ENCODE results near the gene IRX3. TPM values are rescaled to one million over a fixed set of nuclear protein-coding genes. Genes with fewer than 3 reads are reported as not detected.

Gene IRX3
- total and polyA plus RNA-seq, 10 of the 15 experiments (the other 5 are each of a cell fraction or from before 2014, with no cell fraction given) = 0.05 TPM; not detected in 9

DNA sequence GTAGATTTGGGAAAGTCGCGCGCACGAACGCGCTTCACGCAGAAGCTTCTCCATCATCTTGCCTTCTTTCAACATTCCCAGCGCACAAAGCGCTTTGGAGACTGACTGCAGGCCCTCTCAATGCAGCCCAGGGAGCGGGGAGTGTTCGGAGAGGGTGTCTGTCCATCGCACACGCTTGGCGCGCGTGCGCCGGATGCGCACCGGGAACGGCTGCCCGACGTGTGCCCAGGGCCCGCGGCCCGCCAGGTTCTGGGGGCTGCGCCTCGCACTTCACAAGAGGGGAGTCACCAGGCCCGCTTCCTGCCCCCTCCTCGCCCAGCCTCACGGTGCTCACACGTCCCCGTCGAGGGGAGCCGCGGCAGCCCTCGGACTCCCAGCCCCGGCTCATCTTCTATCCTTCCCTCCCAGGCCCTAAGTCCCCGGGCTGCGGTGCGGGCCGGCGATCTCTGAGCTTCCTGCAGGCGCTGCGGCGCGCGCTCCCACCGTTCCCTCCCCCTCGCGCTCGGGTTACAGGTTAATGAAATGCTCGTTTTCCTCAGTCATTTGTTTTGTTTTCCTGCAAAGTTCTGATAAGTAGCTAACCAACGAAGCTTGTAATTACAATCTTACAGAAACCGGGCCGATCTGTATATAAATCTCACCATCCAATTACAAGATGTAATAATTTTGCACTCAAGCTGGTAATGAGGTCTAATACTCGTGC, 2.8 kb upstream of the IRX3 start (continued):
- TF ChIP-seq, protein P1, sequence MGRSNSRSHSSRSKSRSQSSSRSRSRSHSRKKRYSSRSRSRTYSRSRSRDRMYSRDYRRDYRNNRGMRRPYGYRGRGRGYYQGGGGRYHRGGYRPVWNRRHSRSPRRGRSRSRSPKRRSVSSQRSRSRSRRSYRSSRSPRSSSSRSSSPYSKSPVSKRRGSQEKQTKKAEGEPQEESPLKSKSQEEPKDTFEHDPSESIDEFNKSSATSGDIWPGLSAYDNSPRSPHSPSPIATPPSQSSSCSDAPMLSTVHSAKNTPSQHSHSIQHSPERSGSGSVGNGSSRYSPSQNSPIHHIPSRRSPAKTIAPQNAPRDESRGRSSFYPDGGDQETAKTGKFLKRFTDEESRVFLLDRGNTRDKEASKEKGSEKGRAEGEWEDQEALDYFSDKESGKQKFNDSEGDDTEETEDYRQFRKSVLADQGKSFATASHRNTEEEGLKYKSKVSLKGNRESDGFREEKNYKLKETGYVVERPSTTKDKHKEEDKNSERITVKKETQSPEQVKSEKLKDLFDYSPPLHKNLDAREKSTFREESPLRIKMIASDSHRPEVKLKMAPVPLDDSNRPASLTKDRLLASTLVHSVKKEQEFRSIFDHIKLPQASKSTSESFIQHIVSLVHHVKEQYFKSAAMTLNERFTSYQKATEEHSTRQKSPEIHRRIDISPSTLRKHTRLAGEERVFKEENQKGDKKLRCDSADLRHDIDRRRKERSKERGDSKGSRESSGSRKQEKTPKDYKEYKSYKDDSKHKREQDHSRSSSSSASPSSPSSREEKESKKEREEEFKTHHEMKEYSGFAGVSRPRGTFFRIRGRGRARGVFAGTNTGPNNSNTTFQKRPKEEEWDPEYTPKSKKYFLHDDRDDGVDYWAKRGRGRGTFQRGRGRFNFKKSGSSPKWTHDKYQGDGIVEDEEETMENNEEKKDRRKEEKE (IDR thresholded peaks at IDR 0.05) = no peak

DNA sequence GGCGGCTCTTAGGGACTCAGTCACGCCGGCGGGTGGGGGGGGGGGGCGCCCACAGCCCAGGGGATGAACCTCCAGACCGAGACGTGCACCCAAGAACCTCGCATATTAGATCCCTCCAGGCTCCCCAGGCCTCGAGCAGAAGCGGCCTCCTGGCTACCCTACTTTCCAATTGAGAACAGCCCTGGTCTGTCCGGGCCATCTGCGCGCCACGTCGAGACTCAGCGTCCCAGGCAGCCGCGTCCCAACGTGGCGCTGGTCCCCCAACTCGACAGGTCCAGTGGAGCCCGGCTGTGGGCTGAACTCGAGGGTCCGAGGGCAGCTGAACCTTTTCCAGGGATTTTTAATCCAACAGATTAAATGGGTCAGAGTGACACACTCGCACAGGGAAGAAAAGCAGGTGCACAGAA, 2.3 kb upstream of the IRX3 start:
- POLR2A ChIA-PET = no interaction called here

More for the DNA sequence above, 2.3 kb upstream of the IRX3 start:
- Histone ChIP-seq H3K4me3 (no peak overlapping the region), H3K27me3 (replicated peaks in 1 of 2; ENCODE audit: control insufficient read depth in 2 of 2, insufficient read depth in 2 of 2, low read length in 1 of 2) (peaks cover 1 to 7% of the 10 kb centered on the region in 2 experiments), H3K9me3 (replicated peaks; ENCODE audit: control insufficient read depth, insufficient read depth, low read length) (no peaks in the 10 kb centered on the region; the same call in 2 of the 3 replicates), H3K9ac (ENCODE audit: control insufficient read depth, insufficient read depth, low read length) (no peak overlapping the region), H3K79me2 (ENCODE audit: control insufficient read depth, insufficient read depth, low read length) (no peaks in the 10 kb centered on the region), H3K27ac (ENCODE audit: control insufficient read depth, insufficient read depth) (no peak overlapping the region), H3K4me1 (ENCODE audit: control insufficient read depth, insufficient read depth, low read length) (no peaks in the 10 kb centered on the region), H2AFZ (ENCODE audit: control insufficient read depth, low read depth, low read length) (no peak overlapping the region), H4K20me1 (ENCODE audit: control insufficient read depth, insufficient read depth) (no peaks in the 10 kb centered on the region), H3K36me3 (ENCODE audit: control insufficient read depth in 2 of 2, insufficient read depth in 2 of 2, low read length in 1 of 2) (no peaks in the 10 kb centered on the region), H3K4me2 (ENCODE audit: control insufficient read depth, insufficient read depth) (no peak overlapping the region)
- DNase-seq (ENCODE audit: low read depth, low spot score) = no peak
- in situ Hi-C loops (cut with MboI) = no loop called here
- WGBS (ENCODE audit: insufficient coverage, insufficient replicate concordance, low lambda C conversion rate, missing lambda C conversion rate) = 51% methylated on average over 23 of the region's 25 CpGs
- no TSS peak for BruUV-seq (replicated peaks)
- FAIRE-seq = no peak
- CTCF ChIA-PET = no interaction called here
- TF ChIP-seq RB1 (IDR thresholded peaks at IDR 0.05; ENCODE audit: borderline replicate concordance) (no peak), DPF2 (IDR thresholded peaks at IDR 0.05) (no peak), NR2C2 (IDR thresholded peaks at IDR 0.05; ENCODE audit: borderline replicate concordance, control insufficient read depth, insufficient read length, low read depth) (no peak), HCFC1 (IDR thresholded peaks at IDR 0.05; ENCODE audit: low read length) (no peak), GATAD2B (conservative IDR thresholded peaks at IDR 0.05; ENCODE audit: low read depth) (no peak), NFYB (IDR thresholded peaks at IDR 0.05; ENCODE audit: insufficient read depth, low read depth, low read length) (no peak)
- TF ChIP-seq, protein P1 (IDR thresholded peaks at IDR 0.05) = no peak
- intact Hi-C loops (cut with micrococcal nuclease; ENCODE audit: unreplicated experiment) = loop anchor here (10.0 kb wide), 1 partner anchor 514 kb away; no protein-coding TSS in a partner anchor
- RAD21 ChIA-PET (ENCODE audit: unreplicated experiment) = no interaction called here
- no peak for ATAC-seq
- SMC1A ChIA-PET (ENCODE audit: uncharacterized antibody, unreplicated experiment) = no interaction called here

All from GM12878 (cell line).